ENCODE results near the gene MCHR1.
"Not testable (repeated sequence)": the region's sequence is repeated elsewhere in the genome, so short reads cannot be mapped to it uniquely, and the experiment has no call there.

MCHR1 gene

DNA sequence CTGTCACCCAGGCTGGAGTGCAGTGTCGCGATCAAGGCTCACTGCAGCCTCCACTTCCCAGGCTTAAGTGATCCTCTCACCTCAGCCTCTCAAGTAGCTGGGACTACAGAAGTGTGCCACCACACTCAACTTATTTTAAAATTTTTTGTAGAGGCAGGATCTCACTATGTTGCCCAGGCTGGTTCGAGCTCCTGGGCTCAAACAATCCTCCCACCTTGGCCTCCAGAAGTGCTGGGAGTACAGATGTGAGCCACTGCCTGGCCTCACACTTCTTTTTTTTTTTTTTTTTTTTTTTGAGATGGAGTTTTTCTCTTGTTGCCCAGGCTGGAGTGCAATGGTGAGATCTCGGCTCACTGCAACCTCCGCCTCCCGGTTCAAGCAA, 40.9 kb downstream of the MCHR1 start:
- not testable (repeated sequence) for H3K4me3 Mint-ChIP-seq; H3K27ac Mint-ChIP-seq; ATAC-seq; H3K36me3 Mint-ChIP-seq (ENCODE audit: low read depth); DNase-seq; H3K9me3 Mint-ChIP-seq; H3K4me1 Mint-ChIP-seq; H3K27me3 Mint-ChIP-seq

DNA sequence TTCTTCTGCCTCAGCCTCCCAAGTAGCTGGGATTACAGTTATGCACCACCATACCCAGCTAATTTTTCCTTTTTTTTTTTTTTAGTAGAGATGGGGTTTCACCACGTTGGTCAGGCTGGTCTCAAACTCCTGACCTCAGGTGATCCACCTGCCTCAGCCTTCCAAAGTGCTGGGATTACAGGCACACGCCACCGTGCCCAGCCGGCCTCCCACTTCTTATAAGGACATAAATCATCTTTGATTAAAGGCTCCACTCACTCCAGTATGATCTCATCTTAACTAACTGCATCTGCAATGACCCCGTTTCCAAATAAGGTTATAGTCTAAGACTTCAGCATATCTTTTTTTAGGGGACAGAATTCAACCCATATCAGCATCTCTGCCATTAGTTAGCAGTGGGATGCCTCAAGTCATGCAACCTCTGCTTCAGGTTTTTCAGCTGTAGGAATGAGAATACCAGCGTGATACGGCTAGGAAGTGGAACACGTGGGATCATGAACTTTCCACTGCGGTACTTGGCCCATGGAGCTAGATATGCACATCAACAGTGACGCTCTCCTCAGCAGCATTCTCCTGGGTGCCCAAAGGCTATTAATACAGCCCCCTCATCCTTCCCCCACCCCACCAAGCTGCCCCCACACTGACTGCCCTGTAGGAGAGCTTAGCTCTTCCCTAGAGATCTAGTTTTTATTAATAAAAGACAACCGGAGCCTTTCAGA, 41.4 kb downstream of the MCHR1 start:
- DNase-seq = no peak

DNA sequence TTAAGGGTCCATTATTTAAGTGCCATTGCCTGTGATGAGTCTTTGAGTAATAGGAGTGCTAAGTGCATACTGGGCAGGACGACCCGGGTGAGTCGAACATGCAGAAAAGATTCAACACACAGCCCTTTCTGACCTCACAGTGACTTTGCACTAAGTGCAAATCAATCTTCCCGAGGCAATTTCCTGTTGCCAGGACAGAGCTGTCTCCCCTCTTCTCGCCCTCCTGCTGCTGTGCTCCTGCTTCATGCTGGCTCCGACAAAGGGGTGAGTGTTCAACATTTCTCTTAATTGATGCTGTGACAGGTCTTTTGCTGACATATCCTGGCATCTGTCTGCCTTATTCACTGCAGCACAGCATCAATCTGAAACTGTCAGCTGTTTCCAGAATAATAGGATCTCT, 42.0 kb downstream of the MCHR1 start:
- H3K9me3 Mint-ChIP-seq = no peaks in the 10 kb centered on the region
- no peak for DNase-seq
- no peak for ATAC-seq
- H3K36me3 Mint-ChIP-seq (ENCODE audit: low read depth) = no peaks in the 10 kb centered on the region
- no peaks in the 10 kb centered on the region for H3K27me3 Mint-ChIP-seq
- H3K4me1 Mint-ChIP-seq = peaks cover 8% of the 10 kb centered on the region
- no peak overlapping the region for H3K4me3 Mint-ChIP-seq
- H3K27ac Mint-ChIP-seq = no peak overlapping the region

More for the DNA sequence above, 41.4 kb downstream of the MCHR1 start:
- Mint-ChIP-seq H3K4me1 (peaks cover 5% of the 10 kb centered on the region), H3K4me3 (no peak overlapping the region), H3K36me3 (ENCODE audit: low read depth) (no peaks in the 10 kb centered on the region), H3K27ac (no peak overlapping the region), H3K27me3 (no peaks in the 10 kb centered on the region), H3K9me3 (no peaks in the 10 kb centered on the region)
- ATAC-seq = no peak

DNA sequence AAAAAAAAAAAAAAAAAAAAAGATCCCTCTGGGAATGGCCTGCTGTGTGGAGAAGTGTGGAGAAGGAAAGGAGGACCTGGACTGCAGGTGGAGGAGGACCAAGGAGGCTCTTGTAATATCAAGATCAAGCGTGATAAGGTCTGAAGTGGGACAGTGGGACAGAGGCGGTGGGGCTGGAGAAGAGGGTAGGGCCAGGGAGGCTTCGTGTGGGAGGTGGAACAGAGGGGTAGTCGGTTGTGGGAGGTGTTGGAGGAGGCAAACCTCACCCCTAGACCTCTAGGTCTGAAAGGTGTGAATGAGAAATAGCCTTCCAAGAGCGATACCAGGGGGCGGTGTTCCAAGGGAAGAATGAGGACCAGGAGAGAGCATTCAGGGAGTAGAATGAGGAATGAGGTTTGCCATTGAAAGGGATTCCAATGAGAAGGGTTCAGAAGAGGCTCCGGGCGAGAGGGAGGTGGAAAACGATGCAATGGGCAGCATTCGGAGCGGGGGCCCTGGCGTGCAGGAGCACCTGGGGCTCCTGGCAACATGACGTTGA, 44.2 kb downstream of the MCHR1 start:
- Mint-ChIP-seq H3K9me3 (no peaks in the 10 kb centered on the region), H3K27me3 (no peaks in the 10 kb centered on the region), H3K4me1 (peaks cover 27% of the 10 kb centered on the region), H3K27ac (no peak overlapping the region), H3K4me3 (no peak overlapping the region), H3K36me3 (ENCODE audit: low read depth) (no peaks in the 10 kb centered on the region)
- DNase-seq (no peak), ATAC-seq (no peak)

DNA sequence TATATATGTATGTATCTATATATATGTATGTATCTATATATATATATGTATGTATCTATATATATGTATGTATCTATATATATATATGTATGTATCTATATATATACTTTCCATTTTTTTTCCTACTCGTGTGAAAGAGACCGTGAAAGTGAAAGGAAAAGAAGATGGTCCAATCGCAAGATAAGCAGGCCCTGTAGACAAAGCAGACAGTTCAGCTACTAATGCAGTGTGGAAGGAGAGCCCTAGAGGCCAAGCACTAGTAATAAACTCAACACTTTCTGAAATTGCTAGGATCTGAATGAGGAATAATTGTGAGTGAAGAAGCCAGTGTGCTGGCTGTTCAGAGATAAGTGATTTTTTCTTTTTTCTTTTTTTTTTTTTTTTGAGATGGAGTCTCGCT, 47.2 kb downstream of the MCHR1 start:
- Mint-ChIP-seq H3K27me3 (no peaks in the 10 kb centered on the region), H3K4me3 (peak overlapping the region; percentile 66), H3K4me1 (peaks cover 41% of the 10 kb centered on the region), H3K27ac (peak overlapping the region; percentile 82), H3K9me3 (no peaks in the 10 kb centered on the region), H3K36me3 (ENCODE audit: low read depth) (peaks cover 2% of the 10 kb centered on the region)
- ATAC-seq (peak; percentile 82), DNase-seq (no peak)

DNA sequence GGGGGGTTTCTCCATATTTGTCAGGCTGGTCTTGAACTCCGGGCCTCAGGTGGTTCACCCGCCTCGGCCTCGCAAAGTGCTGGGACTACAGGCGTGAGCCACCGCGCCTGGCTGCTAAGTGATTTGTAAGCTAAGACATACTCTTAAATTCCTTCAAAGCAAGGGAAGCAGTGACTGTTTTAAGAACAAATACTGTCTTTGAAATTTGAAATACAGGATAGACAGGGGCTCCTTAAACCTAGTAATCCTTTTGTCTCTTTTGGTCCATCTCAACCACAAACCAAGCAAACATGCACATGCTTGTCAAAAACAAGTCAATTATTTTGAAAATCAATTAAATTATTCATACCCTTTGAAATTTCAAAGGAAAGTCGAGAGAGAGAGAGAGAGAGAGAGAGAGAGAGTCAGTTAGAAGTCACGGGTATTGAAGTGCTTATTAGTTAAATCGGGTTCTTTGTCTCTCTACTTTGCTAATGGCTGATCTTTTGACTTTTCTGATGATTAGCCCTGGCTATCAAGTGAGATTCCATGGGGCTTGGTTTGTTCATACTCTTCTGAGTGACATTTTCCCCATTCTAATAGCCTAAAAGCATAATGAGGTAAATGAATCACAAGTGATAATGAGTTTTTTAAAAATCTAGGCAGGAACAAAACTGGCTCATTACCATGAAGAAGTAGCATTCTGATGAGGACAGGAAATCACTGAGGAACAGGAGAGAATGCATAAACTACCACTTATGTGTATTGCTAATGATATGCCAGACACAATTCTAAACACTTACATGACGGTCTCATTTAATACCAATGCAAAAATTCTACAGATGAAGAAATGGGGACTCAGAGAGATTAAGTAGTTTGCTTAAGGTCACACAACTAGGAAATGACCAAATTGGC, 48.0 kb downstream of the MCHR1 start:
- Mint-ChIP-seq H3K4me1 (peaks cover 45% of the 10 kb centered on the region), H3K27me3 (no peaks in the 10 kb centered on the region), H3K36me3 (ENCODE audit: low read depth) (peaks cover 2% of the 10 kb centered on the region), H3K9me3 (no peaks in the 10 kb centered on the region), H3K27ac (peak overlapping the region; percentile 82), H3K4me3 (peak overlapping the region; percentile 66)
- no peak for DNase-seq
- peak; percentile 34 for ATAC-seq

DNA sequence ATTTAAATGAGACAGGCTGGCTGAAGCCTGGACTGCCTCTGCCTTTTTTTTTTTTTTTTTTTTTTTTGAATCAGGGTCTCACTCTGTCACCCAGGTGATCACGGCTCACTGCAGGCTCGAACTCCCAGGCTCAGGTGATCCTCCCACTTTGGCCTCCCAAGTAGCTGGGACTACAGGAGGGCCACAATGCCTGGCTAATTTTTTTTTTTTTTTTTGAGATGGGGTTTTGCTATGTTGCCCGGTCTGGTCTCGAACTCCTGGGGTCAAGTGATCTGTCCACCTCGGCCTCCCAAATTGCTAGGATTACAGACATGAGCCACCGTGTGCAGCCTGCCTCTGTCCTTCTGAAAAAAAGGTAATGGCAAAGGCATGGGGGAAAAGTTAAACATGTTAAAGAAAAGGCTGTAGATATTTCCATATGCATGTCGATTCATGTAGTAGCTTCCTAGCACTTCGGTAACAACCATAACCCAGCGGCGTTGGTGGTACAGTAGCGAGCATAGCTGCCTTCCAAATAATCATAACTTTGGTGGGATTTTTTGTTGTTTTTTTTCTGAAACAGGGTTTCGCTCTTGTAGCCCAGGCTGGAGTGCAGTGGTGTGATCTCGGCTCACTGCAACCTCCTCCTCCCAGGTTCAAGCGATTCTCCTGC, 48.8 kb downstream of the MCHR1 start:
- Mint-ChIP-seq H3K27ac (peak overlapping the region; percentile 85), H3K27me3 (no peaks in the 10 kb centered on the region), H3K9me3 (no peaks in the 10 kb centered on the region), H3K36me3 (ENCODE audit: low read depth) (peaks cover 2% of the 10 kb centered on the region), H3K4me1 (peaks cover 51% of the 10 kb centered on the region), H3K4me3 (peak overlapping the region; percentile 61)
- no peak for DNase-seq
- ATAC-seq = peak; percentile 5

DNA sequence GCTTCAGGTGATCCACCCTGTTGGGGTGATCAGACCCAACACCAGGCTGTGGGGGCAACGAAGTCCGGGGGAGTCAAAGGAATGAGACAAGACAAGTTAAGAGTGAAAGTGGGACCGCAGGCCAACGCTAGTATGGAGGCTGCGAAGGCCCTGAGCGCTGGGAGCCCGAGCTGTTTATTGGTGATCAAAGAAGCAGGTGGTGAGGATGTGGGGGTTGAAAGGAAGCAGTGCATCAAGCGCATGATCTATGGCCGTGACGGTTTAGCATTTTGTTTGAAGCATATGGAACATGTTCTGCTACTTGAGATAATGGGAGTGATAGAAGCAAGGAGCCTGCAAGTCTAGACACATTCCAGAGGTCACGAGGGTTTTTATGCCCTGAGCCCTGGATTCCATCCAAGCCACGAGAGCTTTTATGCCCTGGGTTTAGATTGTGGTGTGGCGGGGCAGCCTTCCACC, 49.5 kb downstream of the MCHR1 start:
- H3K4me3 Mint-ChIP-seq = peak overlapping the region; percentile 61
- no peaks in the 10 kb centered on the region for H3K9me3 Mint-ChIP-seq
- peak overlapping the region; percentile 85 for H3K27ac Mint-ChIP-seq
- peak; percentile 25 for ATAC-seq
- peak; percentile 52 for DNase-seq
- H3K27me3 Mint-ChIP-seq = no peaks in the 10 kb centered on the region
- peaks cover 51% of the 10 kb centered on the region for H3K4me1 Mint-ChIP-seq
- peaks cover 2% of the 10 kb centered on the region for H3K36me3 Mint-ChIP-seq (ENCODE audit: low read depth)

DNA sequence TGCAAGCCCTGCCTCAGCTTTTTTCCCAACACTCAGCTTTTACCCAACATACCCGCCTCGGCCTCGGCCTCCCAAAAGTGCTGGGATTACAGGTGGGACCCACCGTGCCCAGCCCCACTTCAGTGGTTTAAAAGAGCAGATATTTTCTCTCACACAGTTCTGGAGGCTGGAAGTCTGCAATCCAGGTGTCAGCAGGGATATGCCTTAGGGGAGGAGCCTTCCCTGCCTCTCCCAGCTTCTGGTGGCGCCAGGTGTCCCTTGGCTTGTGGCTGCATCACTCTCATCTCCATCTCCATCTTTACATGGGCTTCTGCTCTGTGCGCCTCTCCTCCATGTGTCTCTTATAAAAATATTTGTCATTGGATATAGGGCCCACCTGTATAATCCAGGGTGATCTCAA, 50.0 kb downstream of the MCHR1 start:
- peaks cover 51% of the 10 kb centered on the region for H3K4me1 Mint-ChIP-seq
- H3K4me3 Mint-ChIP-seq = no peak overlapping the region
- DNase-seq = no peak
- peaks cover 2% of the 10 kb centered on the region for H3K36me3 Mint-ChIP-seq (ENCODE audit: low read depth)
- no peak for ATAC-seq
- no peaks in the 10 kb centered on the region for H3K27me3 Mint-ChIP-seq
- H3K27ac Mint-ChIP-seq = peak overlapping the region; percentile 85
- H3K9me3 Mint-ChIP-seq = no peaks in the 10 kb centered on the region

Data from activated naive CD8-positive, alpha-beta T cell treated with anti-CD3 and anti-CD28 coated beads, Interleukin-2, amount 50 U/mL, for 24 hours (primary cell).